ENCODE results near the gene RASAL3.
"Not testable (repeated sequence)": the region's sequence is repeated elsewhere in the genome, so short reads cannot be mapped to it uniquely, and the experiment has no call there.

Gene RASAL3

DNA sequence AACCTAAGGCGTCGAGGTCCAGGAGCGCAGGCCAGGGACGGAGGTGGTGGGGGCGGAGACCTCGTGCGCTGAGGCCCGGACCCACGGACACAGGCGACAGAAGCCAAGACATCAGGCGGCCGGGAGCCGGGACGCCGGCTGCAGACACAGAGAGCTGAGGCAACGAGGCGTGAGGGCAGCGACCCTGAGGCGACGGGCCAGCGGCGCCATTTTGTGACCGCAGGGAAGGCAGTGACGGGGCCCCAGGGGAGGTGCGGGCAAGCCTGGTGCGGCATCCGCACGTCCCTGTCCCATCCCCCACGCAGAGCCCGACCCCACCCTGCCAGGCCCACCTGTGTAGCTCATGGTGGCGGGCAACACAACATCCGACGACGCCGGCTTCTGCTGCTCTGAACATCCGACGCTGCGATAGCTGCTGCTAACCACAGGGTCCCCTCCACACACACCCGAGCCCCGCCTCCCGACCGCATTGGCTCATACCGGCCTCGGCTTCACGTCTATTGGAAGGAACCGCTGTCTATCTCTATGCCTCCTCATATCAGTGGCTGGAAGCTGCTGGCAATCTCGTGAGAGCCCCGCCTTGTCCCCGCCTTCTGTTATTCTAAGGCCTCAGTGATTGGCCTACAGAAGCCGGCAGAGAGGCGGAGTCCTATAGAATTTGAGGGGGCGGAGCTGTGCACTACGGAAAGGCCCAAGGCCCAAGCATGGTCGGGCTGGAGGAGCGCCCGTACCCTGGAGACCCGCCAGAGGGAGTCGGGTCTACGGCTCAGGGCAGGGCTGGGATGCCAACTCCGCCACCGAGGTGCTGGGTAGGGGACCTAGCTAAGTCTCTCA, 45.5 kb downstream of the RASAL3 start, which contains the start of gene AKAP8L:
TSS of gene AKAP8L (minus strand) at position 410 of the 834 bp plus-strand sequence. CDS start at position 345, 65 bp downstream.
- DNase-seq, result peak; percentile 100

- no peak for DNase-seq
These were observed 46.1 kb downstream of the RASAL3 start for GRCh38 chr19:15418231-15418578.

GRCh38 chr19:15417699-15418098, 46.6 kb downstream of the RASAL3 start:
- DNase-seq, result no peak

DNA sequence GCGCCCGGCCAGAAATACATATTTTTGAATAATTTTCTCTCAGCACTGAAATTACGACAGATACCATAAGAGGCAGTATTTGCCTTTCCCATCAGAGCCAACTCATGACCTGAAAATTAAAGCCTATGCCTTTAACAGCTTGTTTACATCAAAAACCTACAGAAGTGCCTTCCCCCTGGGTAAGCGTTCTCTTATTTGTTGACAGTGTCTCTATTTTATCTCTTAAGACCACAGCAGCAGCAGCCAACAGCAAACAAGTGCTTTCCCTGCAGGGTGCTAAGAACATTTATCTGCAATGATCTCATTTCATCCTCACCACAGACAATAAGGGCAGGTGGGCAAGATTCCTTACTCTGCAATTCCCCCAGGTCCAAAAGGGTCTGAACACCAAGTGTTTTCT, 51.5 kb downstream of the RASAL3 start:
- DNase-seq, result no peak

DNA sequence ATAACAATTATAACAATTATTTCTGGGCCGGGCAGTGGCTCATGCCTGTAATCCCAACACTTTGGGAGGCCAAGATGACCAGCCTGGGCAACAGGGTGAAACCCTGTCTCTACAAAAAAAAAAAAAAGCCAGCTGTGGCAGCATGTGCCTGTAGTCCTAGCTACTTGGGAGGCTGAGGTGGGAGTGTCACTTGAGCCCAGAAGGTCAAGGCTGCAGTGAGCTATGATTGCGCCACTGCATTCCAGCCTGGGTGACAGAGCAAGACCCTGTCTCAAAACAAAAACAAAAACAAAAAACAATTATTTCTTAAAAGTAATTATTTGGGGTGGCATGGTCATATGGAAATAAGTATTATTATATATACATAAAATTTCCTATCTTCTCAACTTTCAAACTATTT, 53.0 kb downstream of the RASAL3 start:
- not testable (repeated sequence) for DNase-seq

DNA sequence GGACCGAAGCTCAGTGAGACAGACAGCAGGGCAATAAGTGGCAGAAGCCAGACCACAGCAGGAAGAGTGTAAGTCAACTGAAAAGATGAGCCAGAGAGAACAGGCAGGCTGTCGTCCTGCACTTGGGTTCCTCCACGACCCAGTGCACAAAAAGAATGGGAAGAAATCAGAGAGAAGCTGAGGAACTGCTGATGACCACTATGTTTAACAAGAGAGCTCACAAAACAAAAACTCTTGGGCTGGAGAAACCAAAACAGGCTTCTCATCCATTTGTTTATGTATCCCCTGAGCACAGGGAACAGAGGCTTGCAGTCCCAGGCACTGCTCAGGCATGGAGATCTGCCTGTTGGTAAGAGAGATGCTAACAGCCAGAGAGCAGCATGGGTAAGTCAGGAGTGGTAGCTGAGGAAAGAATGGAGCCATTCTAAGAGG, 59.5 kb downstream of the RASAL3 start:
- no peak for DNase-seq

GRCh38 chr19:15404097-15404779, 60.1 kb downstream of the RASAL3 start:
- DNase-seq, result no peak

DNA sequence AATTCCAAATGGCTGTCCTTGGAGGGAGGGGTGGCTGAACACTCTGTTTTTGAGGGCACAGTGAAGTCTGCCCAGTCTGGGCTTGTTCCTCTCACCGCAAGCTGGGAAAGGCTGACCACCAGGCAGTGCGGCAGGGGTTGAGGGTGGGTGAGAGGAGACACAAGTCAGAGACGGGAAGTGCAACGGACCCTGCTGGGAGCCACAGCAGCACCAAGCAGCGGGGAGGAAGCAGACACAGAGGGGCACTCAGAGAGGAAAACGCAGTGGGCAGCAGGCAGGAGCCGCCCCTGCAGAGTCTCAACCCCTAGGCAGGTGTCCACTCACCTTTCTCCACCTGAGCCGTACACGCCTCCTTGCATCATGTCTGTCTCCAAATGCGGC, 61.2 kb downstream of the RASAL3 start:
- no peak for DNase-seq

DNA sequence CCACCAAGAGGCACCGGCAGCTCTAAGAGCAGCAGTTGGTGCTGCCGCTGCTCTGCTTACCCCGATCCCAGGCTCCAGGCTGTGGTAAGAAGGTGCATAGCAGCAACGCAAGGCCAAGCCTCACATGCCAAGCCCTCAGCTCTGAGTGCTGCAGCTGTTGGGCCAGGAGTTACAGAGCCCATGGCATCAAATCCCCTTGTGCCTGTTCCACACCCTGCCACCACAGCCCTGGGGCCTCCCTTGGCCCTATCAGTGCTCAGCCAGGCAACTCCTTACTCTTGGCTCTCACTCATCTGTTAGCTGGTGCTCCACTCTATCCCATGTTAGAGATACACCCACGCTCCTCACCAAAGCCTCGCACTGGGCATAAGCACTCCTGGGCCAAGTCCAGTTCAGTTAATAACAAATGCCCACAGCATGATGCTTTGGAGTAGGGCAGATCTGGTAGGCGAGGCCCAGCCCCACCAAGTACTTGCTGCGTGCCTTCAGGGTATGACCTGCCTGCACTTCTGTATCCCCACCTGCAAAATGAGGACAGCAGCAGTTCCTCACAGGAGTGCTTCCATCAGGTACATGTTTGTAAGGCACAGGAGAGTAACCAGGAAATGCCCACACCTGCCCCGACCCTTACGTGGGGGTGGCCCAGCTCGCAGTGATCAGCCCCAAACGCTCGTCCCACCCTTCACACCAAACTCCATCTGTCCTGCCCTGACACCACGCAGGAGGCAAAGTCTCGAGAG, 61.8 kb downstream of the RASAL3 start:
- DNase-seq, result no peak

Data from inflammatory macrophage treated with lipopolysaccharide for 4 hours (primary cell).